ENCODE results near the gene EPHB2.

- TF ChIP-seq, protein P1, sequence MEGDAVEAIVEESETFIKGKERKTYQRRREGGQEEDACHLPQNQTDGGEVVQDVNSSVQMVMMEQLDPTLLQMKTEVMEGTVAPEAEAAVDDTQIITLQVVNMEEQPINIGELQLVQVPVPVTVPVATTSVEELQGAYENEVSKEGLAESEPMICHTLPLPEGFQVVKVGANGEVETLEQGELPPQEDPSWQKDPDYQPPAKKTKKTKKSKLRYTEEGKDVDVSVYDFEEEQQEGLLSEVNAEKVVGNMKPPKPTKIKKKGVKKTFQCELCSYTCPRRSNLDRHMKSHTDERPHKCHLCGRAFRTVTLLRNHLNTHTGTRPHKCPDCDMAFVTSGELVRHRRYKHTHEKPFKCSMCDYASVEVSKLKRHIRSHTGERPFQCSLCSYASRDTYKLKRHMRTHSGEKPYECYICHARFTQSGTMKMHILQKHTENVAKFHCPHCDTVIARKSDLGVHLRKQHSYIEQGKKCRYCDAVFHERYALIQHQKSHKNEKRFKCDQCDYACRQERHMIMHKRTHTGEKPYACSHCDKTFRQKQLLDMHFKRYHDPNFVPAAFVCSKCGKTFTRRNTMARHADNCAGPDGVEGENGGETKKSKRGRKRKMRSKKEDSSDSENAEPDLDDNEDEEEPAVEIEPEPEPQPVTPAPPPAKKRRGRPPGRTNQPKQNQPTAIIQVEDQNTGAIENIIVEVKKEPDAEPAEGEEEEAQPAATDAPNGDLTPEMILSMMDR (IDR thresholded peaks at IDR 0.05; ENCODE audit: poor library complexity, severe bottlenecking): no peak
- TF ChIP-seq EP300 (conservative IDR thresholded peaks at IDR 0.05; ENCODE audit: poor library complexity, severe bottlenecking) (no peak), SMC3 (conservative IDR thresholded peaks at IDR 0.05; ENCODE audit: poor library complexity) (no peak), EZH2 (IDR thresholded peaks at IDR 0.05; ENCODE audit: borderline replicate concordance, insufficient read depth, low read length, poor library complexity, severe bottlenecking) (no peak), MXI1 (conservative IDR thresholded peaks at IDR 0.05; ENCODE audit: poor library complexity, severe bottlenecking) (no peak), POLR2AphosphoS5 (IDR thresholded peaks at IDR 0.05) (peak; percentile 77), TAF1 (IDR thresholded peaks at IDR 0.05; ENCODE audit: low read depth) (no peak), RAD21 (conservative IDR thresholded peaks at IDR 0.05) (no peak)
- TF ChIP-seq, protein P2, sequence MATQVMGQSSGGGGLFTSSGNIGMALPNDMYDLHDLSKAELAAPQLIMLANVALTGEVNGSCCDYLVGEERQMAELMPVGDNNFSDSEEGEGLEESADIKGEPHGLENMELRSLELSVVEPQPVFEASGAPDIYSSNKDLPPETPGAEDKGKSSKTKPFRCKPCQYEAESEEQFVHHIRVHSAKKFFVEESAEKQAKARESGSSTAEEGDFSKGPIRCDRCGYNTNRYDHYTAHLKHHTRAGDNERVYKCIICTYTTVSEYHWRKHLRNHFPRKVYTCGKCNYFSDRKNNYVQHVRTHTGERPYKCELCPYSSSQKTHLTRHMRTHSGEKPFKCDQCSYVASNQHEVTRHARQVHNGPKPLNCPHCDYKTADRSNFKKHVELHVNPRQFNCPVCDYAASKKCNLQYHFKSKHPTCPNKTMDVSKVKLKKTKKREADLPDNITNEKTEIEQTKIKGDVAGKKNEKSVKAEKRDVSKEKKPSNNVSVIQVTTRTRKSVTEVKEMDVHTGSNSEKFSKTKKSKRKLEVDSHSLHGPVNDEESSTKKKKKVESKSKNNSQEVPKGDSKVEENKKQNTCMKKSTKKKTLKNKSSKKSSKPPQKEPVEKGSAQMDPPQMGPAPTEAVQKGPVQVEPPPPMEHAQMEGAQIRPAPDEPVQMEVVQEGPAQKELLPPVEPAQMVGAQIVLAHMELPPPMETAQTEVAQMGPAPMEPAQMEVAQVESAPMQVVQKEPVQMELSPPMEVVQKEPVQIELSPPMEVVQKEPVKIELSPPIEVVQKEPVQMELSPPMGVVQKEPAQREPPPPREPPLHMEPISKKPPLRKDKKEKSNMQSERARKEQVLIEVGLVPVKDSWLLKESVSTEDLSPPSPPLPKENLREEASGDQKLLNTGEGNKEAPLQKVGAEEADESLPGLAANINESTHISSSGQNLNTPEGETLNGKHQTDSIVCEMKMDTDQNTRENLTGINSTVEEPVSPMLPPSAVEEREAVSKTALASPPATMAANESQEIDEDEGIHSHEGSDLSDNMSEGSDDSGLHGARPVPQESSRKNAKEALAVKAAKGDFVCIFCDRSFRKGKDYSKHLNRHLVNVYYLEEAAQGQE (IDR thresholded peaks at IDR 0.05; ENCODE audit: borderline replicate concordance): no peak
These were observed at the start of gene EPHB2 for GRCh38 chr1:22710701-22711049.
